OCI-LY1 (cell line): Measurements from ENCODE around the gene SLU7.

Experiments used
- CTCF ChIP-seq: fragments of 200-600 bp; sonication (generic), shearing (Covaris generic); IDR thresholded peaks from 2 replicates; pipeline ENCODE4 v1.5.1; 2017; ENCODE audit warnings: mild to moderate bottlenecking, antibody characterized with exemption, low read length, moderate library complexity, mixed read lengths
- EZH2 ChIP-seq: fragments of 200-600 bp; sonication (generic), shearing (Covaris generic); IDR thresholded peaks from 2 replicates; pipeline ENCODE4 v1.8.0; 2017; ENCODE audit warnings: borderline replicate concordance, mixed run types, mild to moderate bottlenecking, antibody characterized with exemption, low read length, moderate library complexity, mixed read lengths

GRCh38 chr5:160385496-160385895, 33.4 kb downstream of the SLU7 start:
- TF ChIP-seq CTCF (no peak), EZH2 (no peak)
